ENCODE data around the gene PNLIPRP3.
A peak's percentile ranks its signal among the peaks of the same experiment; 100 is the strongest.

Gene PNLIPRP3

GRCh38 chr10:116486770-116487448, 59.3 kb downstream of the PNLIPRP3 start:
- DNase-seq (ENCODE audit: low spot score): no peak
- CTCF ChIA-PET: interaction anchor here (0.6 kb wide), 1 partner anchor 1288 kb away, joined by 3 read pairs; no protein-coding TSS in a partner anchor
- TF ChIP-seq, protein P1, sequence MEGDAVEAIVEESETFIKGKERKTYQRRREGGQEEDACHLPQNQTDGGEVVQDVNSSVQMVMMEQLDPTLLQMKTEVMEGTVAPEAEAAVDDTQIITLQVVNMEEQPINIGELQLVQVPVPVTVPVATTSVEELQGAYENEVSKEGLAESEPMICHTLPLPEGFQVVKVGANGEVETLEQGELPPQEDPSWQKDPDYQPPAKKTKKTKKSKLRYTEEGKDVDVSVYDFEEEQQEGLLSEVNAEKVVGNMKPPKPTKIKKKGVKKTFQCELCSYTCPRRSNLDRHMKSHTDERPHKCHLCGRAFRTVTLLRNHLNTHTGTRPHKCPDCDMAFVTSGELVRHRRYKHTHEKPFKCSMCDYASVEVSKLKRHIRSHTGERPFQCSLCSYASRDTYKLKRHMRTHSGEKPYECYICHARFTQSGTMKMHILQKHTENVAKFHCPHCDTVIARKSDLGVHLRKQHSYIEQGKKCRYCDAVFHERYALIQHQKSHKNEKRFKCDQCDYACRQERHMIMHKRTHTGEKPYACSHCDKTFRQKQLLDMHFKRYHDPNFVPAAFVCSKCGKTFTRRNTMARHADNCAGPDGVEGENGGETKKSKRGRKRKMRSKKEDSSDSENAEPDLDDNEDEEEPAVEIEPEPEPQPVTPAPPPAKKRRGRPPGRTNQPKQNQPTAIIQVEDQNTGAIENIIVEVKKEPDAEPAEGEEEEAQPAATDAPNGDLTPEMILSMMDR (conservative IDR thresholded peaks at IDR 0.05; ENCODE audit: low read depth): no peak
- H3K27ac ChIP-seq: no peak overlapping the region
- POLR2A ChIA-PET (ENCODE audit: low non-redundant PET): no interaction called here

- ChIA-PET CTCF (interaction anchor here (0.6 kb wide), 1 partner anchor 1288 kb away, joined by 3 read pairs; no protein-coding TSS in a partner anchor), POLR2A (ENCODE audit: low non-redundant PET) (no interaction called here)
- no peak overlapping the region for H3K27ac ChIP-seq
- TF ChIP-seq, protein P1 (conservative IDR thresholded peaks at IDR 0.05; ENCODE audit: low read depth): no peak
- no peak for DNase-seq (ENCODE audit: low spot score)
These were observed 60.1 kb downstream of the PNLIPRP3 start for GRCh38 chr10:116487522-116488430.

DNA sequence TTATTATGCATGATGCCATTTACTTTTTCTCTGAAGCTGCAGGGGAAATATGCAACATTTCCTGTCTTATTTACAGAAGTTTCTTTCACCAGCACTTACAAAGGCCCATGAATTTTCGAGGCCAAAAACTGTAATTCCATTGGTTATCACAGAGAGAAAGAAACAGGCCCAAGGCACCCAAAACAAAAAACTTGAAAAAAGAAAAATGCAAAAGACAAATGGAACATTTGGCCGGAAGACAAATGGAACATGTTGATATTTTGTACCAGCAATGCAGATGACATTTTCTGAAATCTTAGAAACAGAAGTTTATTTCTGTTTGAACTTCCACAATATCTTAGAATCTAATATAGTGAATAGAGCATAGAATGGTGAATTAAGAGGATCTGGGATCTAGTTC, 61.8 kb downstream of the PNLIPRP3 start:
- DNase-seq (ENCODE audit: low spot score): no peak
- TF ChIP-seq, protein P1 (conservative IDR thresholded peaks at IDR 0.05; ENCODE audit: low read depth): no peak
- ChIA-PET POLR2A (ENCODE audit: low non-redundant PET) (no interaction called here), CTCF (interaction anchor here (0.6 to 1.4 kb wide), 5 partner anchors 14 to 845 kb away, joined by 3 read pairs; no protein-coding TSS in a partner anchor)
- H3K27ac ChIP-seq: no peak overlapping the region

DNA sequence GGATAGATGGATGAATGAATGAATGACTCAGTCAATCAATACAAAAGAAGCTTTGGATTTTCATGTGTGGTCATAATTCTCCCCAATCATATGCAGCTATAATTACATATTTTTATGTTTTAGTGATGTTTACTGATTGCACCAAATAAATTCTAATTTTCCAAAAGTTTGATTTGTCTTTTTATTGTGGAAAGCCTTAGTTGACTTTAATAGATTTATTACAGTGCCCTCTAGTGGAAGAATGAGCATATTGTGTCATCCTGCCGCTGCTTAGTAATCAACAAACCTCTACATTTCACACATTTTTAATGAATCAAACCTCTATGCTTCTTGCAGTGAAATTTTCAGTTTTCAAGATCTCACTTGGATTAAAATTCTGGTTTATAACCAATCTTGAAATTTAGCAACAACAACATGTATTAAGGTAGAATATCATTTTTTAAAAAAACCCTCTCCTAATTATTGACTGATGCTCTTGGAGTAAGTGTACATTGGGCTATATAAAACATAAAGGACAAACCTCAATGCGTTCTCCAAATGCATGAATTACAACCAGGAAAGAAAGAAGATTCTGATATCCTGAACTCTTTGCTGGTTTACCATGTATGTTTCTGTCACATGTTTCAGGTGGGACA, 62.5 kb downstream of the PNLIPRP3 start:
- peak; percentile 59 for DNase-seq (ENCODE audit: low spot score)
- no peak overlapping the region for H3K27ac ChIP-seq
- CTCF ChIA-PET: interaction anchor here (0.6 to 1.4 kb wide), 5 partner anchors 14 to 844 kb away, joined by 3 read pairs; no protein-coding TSS in a partner anchor
- POLR2A ChIA-PET (ENCODE audit: low non-redundant PET): no interaction called here
- TF ChIP-seq, protein P1 (conservative IDR thresholded peaks at IDR 0.05; ENCODE audit: low read depth): peak; percentile 74

DNA sequence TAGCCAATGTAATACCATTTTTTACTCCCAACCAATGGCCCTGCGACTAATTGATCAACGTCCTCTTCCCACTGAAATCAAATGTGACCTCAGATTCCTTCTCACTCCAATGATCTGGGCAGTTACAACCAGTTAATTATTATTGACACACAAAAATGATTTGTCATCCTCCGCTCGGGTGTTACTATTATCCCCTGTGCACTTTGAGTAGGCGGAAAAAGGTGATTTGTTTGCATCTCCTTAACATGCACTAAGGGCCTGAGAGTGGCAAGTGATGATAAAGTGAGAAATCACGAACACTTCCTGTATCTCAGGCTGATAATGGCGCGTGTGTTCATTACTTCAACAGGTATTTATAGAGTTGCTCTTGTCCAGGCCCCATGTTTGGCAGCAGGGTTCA, 77.1 kb downstream of the PNLIPRP3 start:
- TF ChIP-seq, protein P1 (conservative IDR thresholded peaks at IDR 0.05; ENCODE audit: low read depth): no peak
- H3K27ac ChIP-seq: no peak overlapping the region
- CTCF ChIA-PET: no interaction called here
- no peak for DNase-seq (ENCODE audit: low spot score)
- POLR2A ChIA-PET (ENCODE audit: low non-redundant PET): no interaction called here

DNA sequence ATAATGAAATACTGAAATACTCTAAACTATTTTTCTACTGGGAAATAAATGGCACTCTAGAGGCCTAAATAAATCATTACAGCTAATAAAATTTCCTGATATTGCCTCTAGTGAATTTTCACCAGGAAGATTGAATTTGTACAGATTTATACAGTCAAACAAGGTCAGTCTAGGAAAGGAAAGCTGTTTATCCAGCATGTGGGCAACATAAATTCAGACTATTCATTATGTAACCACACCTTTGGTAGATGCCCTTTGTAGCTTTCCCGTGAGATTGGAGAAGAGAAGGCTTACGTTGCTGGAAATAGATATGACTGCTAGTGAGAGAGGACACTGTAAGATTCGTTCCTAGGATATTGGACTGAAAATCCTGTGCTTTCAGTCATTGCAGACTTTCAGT, 82.9 kb downstream of the PNLIPRP3 start:
- TF ChIP-seq, protein P1 (conservative IDR thresholded peaks at IDR 0.05; ENCODE audit: low read depth): no peak
- ChIA-PET POLR2A (ENCODE audit: low non-redundant PET) (interaction anchor here (0.5 kb wide), 1 partner anchor 256 kb away, joined by 3 read pairs; no protein-coding TSS in a partner anchor), CTCF (interaction anchor here (0.6 to 0.7 kb wide), 2 partner anchors 33 to 1261 kb away, joined by 3 to 4 read pairs; no protein-coding TSS in a partner anchor)
- no peak for DNase-seq (ENCODE audit: low spot score)
- no peak overlapping the region for H3K27ac ChIP-seq

Data from RWPE1 (cell line).